Uterus (tissue), 4 donors: ENCODE results near the gene GRAP. TPM values are rescaled to one million over a fixed set of nuclear protein-coding genes. Genes with fewer than 3 reads are reported as not detected.

Source experiments
- DNase-seq, 2 donors: peaks; one replicate each; pipeline ENCODE4 v3.0.0-alpha.2; 2019 to 2020
- H3K27ac ChIP-seq, 2 donors: fragments of 200-600 bp; sonication (generic); 1 replicate in 1 of 2; 2 replicates in 1 of 2; pipeline ENCODE4 v1.5.1; 2016 to 2018
- H3K27me3 ChIP-seq, 2 donors: fragments of 200-600 bp; sonication (generic); one replicate each; pipeline ENCODE4 v1.5.1; 2018 to 2019; ENCODE audit warnings: control low read depth in 1 of 2
- H3K36me3 ChIP-seq, 2 donors: fragments of 200-600 bp; sonication (generic); one replicate each; pipeline ENCODE4 v1.5.1; 2019; ENCODE audit warnings: control low read depth in 1 of 2
- H3K4me1 ChIP-seq, 2 donors: fragments of 200-600 bp; sonication (generic); one replicate each; pipeline ENCODE4 v1.5.1; 2018 to 2019; ENCODE audit warnings: control low read depth in 1 of 2
- H3K4me3 ChIP-seq, 2 donors: fragments of 200-600 bp; sonication (generic); 1 replicate in 1 of 2; 2 replicates in 1 of 2; pipeline ENCODE4 v1.5.1; 2018 to 2019; ENCODE audit warnings: mild to moderate bottlenecking in 1 of 2
- H3K9me3 ChIP-seq, 2 donors: fragments of 200-600 bp; sonication (generic); one replicate each; pipeline ENCODE4 v1.5.1; 2019; ENCODE audit warnings: control low read depth in 1 of 2
- POLR2A ChIP-seq, 2 donors: fragments of 450-650 bp; IDR thresholded peaks; one replicate each; pipeline ENCODE4 v1.6.1; 2016; ENCODE audit warnings: antibody characterized with exemption in 2 of 2, mild to moderate bottlenecking in 1 of 2, moderate library complexity in 1 of 2
- intact Hi-C: fragments of 100-400 bp; cut with DNase I; formaldehyde crosslinking; loops from one replicate; pipeline ENCODE4 v1.15.1; 2023; ENCODE audit warnings: low total_unique reads
- small RNA-seq: library from RNA; depleted of rRNA; stranded (forward); fragments of <200 nt; gene quantifications from one replicate; pipeline ENCODE3, GENCODE V24; 2016
- total RNA-seq, 4 donors: library from RNA; depleted of rRNA in 3 of 4; stranded (reverse); fragments of >200 nt in 3 of 4; gene quantifications; one replicate each; pipeline versions ENCODE4 v1.1.0 to v1.2.4, GENCODE V29; 2014 to 2023
- TF ChIP-seq, protein P1 (sequence below), 4 experiments: fragments of 200-600 bp in 2 of 4; fragments of 450-650 bp in 2 of 4; sonication (generic) in 2 of 4; IDR thresholded peaks; one replicate each; pipeline ENCODE4 v1.5.1; 2016 to 2019; ENCODE audit warnings: antibody characterized with exemption in 4 of 4, mild to moderate bottlenecking in 2 of 4, moderate library complexity in 1 of 4
- donor health status: DM: yes; HTN: yes; CAD: no.

The GRAP gene
- total RNA-seq, 4 donors from 2014 or later = 8.3 to 21.2 (median 13.5) TPM

GRCh38 chr17:18974407-18975149, 72.2 kb downstream of the GRAP start:
- Histone ChIP-seq H3K4me1 (no peaks in the 10 kb centered on the region), H3K4me3 (no peak overlapping the region), H3K9me3 (no peaks in the 10 kb centered on the region), H3K36me3 (no peaks in the 10 kb centered on the region), H3K27me3 (no peaks in the 10 kb centered on the region), H3K27ac (no peak overlapping the region)
- DNase-seq = no peak
- no peak for TF ChIP-seq POLR2A (IDR thresholded peaks at IDR 0.05)
- TF ChIP-seq, protein P1, sequence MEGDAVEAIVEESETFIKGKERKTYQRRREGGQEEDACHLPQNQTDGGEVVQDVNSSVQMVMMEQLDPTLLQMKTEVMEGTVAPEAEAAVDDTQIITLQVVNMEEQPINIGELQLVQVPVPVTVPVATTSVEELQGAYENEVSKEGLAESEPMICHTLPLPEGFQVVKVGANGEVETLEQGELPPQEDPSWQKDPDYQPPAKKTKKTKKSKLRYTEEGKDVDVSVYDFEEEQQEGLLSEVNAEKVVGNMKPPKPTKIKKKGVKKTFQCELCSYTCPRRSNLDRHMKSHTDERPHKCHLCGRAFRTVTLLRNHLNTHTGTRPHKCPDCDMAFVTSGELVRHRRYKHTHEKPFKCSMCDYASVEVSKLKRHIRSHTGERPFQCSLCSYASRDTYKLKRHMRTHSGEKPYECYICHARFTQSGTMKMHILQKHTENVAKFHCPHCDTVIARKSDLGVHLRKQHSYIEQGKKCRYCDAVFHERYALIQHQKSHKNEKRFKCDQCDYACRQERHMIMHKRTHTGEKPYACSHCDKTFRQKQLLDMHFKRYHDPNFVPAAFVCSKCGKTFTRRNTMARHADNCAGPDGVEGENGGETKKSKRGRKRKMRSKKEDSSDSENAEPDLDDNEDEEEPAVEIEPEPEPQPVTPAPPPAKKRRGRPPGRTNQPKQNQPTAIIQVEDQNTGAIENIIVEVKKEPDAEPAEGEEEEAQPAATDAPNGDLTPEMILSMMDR (IDR thresholded peaks at IDR 0.05) = no peak
- intact Hi-C loops = no loop called here

- H3K27ac ChIP-seq = no peak overlapping the region
- no peaks in the 10 kb centered on the region for H3K9me3 ChIP-seq
- H3K4me3 ChIP-seq = no peak overlapping the region
- TF ChIP-seq, protein P1 (IDR thresholded peaks at IDR 0.05) = no peak
- TF ChIP-seq POLR2A (IDR thresholded peaks at IDR 0.05) = no peak
- no peaks in the 10 kb centered on the region for H3K27me3 ChIP-seq
- no peaks in the 10 kb centered on the region for H3K4me1 ChIP-seq
- H3K36me3 ChIP-seq = no peaks in the 10 kb centered on the region
- DNase-seq = no peak
- intact Hi-C loops = no loop called here
Measured at GRCh38 chr17:18971801-18972200, 75.0 kb downstream of the GRAP start.

Small RNA genes within 50 kb of the gene (small RNA-seq; reads per million reads assigned to genes)
- gene AC090286.3 = not detected

Other genes starting within 250 kb of the GRAP start
- 10 to 100 TPM; 18.2 to 65.9 (median 39.2) TPM for gene PRPSAP2, start 188.8 kb downstream of the GRAP start, total RNA-seq
- not detected for gene SLC5A10, start 94.8 kb downstream of the GRAP start, total RNA-seq
- 10 to 100 TPM in 1 of 4 donors, 1 to 10 TPM in 3; 1.0 to 10.7 (median 1.8) TPM for gene FAM83G, start 42.2 kb downstream of the GRAP start, total RNA-seq
- gene GRAPL, start 80.6 kb upstream of the GRAP start, total RNA-seq = 1 to 10 TPM in 2 of 4 donors, not detected in 2; 8.5 to 9.5 TPM
- gene EPN2, start 190.4 kb upstream of the GRAP start, total RNA-seq = 100 to 1,000 TPM in 2 of 4 donors, 10 to 100 TPM in 2; 25.6 to 145 (median 84.1) TPM